Activated naive CD8-positive, alpha-beta T cell (primary cell): ENCODE data around the gene BCL7C.

ENCODE experiments used
- H3K27ac Mint-ChIP-seq: one replicate; pipeline ENCODE4 v1.8.0; 2021; ENCODE audit warnings: mixed read lengths
- H3K27me3 Mint-ChIP-seq: one replicate; pipeline ENCODE4 v1.8.0; 2021; ENCODE audit warnings: mixed read lengths
- H3K36me3 Mint-ChIP-seq: one replicate; pipeline ENCODE4 v1.8.0; 2021; ENCODE audit warnings: mixed read lengths
- H3K4me1 Mint-ChIP-seq: one replicate; pipeline ENCODE4 v1.8.0; 2021; ENCODE audit warnings: low read depth, mixed read lengths
- H3K4me3 Mint-ChIP-seq: one replicate; pipeline ENCODE4 v1.8.0; 2021; ENCODE audit warnings: mild to moderate bottlenecking, mixed read lengths
- H3K9me3 Mint-ChIP-seq: one replicate; pipeline ENCODE4 v1.8.0; 2021; ENCODE audit warnings: low read depth, mixed read lengths

Gene BCL7C

GRCh38 chr16:30841332-30841731, 52.5 kb downstream of the BCL7C start:
- peaks cover 10% of the 10 kb centered on the region for H3K4me1 Mint-ChIP-seq
- H3K9me3 Mint-ChIP-seq: no peaks in the 10 kb centered on the region
- no peak overlapping the region for H3K4me3 Mint-ChIP-seq
- H3K36me3 Mint-ChIP-seq: no peaks in the 10 kb centered on the region
- no peak overlapping the region for H3K27ac Mint-ChIP-seq
- no peaks in the 10 kb centered on the region for H3K27me3 Mint-ChIP-seq

- Mint-ChIP-seq H3K27ac (no peak overlapping the region), H3K4me1 (peaks cover 10% of the 10 kb centered on the region), H3K4me3 (no peak overlapping the region), H3K36me3 (no peaks in the 10 kb centered on the region), H3K9me3 (no peaks in the 10 kb centered on the region), H3K27me3 (no peaks in the 10 kb centered on the region)
These were observed 53.3 kb downstream of the BCL7C start for GRCh38 chr16:30840611-30841010.

GRCh38 chr16:30839523-30840227, 54.2 kb downstream of the BCL7C start:
- Mint-ChIP-seq H3K27ac (no peak overlapping the region), H3K9me3 (no peaks in the 10 kb centered on the region), H3K27me3 (no peaks in the 10 kb centered on the region), H3K36me3 (no peaks in the 10 kb centered on the region), H3K4me1 (peaks cover 3% of the 10 kb centered on the region), H3K4me3 (no peak overlapping the region)

- H3K27ac Mint-ChIP-seq: no peak overlapping the region
- no peak overlapping the region for H3K4me3 Mint-ChIP-seq
- H3K36me3 Mint-ChIP-seq: no peaks in the 10 kb centered on the region
- H3K9me3 Mint-ChIP-seq: no peaks in the 10 kb centered on the region
- no peaks in the 10 kb centered on the region for H3K27me3 Mint-ChIP-seq
- H3K4me1 Mint-ChIP-seq: no peaks in the 10 kb centered on the region
These were observed 54.9 kb downstream of the BCL7C start for GRCh38 chr16:30838876-30839471.

GRCh38 chr16:30837904-30838303, 56.0 kb downstream of the BCL7C start:
- H3K9me3 Mint-ChIP-seq: no peaks in the 10 kb centered on the region
- no peaks in the 10 kb centered on the region for H3K27me3 Mint-ChIP-seq
- no peak overlapping the region for H3K4me3 Mint-ChIP-seq
- H3K4me1 Mint-ChIP-seq: no peaks in the 10 kb centered on the region
- H3K27ac Mint-ChIP-seq: peak overlapping the region; percentile 2
- peaks cover 2% of the 10 kb centered on the region for H3K36me3 Mint-ChIP-seq
